HepG2 (cell line): Measurements from ENCODE around the gene XAGE2. TPM values are rescaled to one million over a fixed set of nuclear protein-coding genes. Genes with fewer than 3 reads are reported as not detected.

Experiments used
- ATAC-seq: fragments of 200-7000 bp; cut with Tn5 transposase; 3 replicates; pipeline ENCODE4 v1.9.1; 2020; ENCODE audit warnings: mild to moderate bottlenecking, moderate library complexity
- BruUV-seq: library from RNA; stranded (reverse); fragments of 400-500 nt; replicated peaks from 2 replicates; lab custom pipeline; 2021; lab: Mats Ljungman, UMichigan
- CTCF ChIA-PET: fragments of 300-600 bp; formaldehyde crosslinking; extraction: SDS; loops from one replicate; lab custom pipeline; 2021; ENCODE audit warnings: low total read pairs, inconsistent platforms, low intra/inter-chr PET ratio; lab: Yijun Ruan, JAX
- POLR2A ChIA-PET: fragments of 350-600 bp; sonication (Branson Sonifier 250); formaldehyde crosslinking; loops from one replicate; lab custom pipeline; 2020; ENCODE audit warnings: antibody characterized with exemption, inconsistent platforms; lab: Yijun Ruan, JAX
- DNase-seq: peaks from one replicate; pipeline ENCODE4 v3.0.0-alpha.2; 2015; ENCODE audit warnings: low spot score
- FAIRE-seq: peaks from 3 replicates; lab custom pipeline; 2011; peaks lifted over from hg19 to GRCh38; lab: Jason Lieb, UNC
- H2AFZ ChIP-seq: one replicate; pipeline ENCODE4 v1.6.1; 2011; ENCODE audit warnings: low read length, inconsistent platforms
- H3K27ac ChIP-seq: fragments of 300-600 bp; 3 replicates; pipeline ENCODE4 v1.8.0; 2011; ENCODE audit warnings: mixed run types, mild to moderate bottlenecking, mixed read lengths, low read length, inconsistent platforms; ENCODE audit not compliant: insufficient read depth; ENCODE audit errors: extremely low read length
- H3K27me3 ChIP-seq, 2 experiments: fragments of 200-600 bp in 1 of 2; 2 replicates in 1 of 2; 3 replicates in 1 of 2; pipeline versions ENCODE4 v1.6.0 to v1.8.0; 2011; ENCODE audit warnings: low read length in 2 of 2, mild to moderate bottlenecking in 2 of 2, moderate library complexity in 2 of 2, inconsistent platforms in 1 of 2; ENCODE audit not compliant: insufficient read depth in 2 of 2, control insufficient read depth in 1 of 2
- H3K36me3 ChIP-seq, 2 experiments: fragments of 200-600 bp in 1 of 2; replicated peaks in 1 of 2; 2 replicates in 1 of 2; 3 replicates in 1 of 2; pipeline versions ENCODE4 v1.5.1 to v1.8.0; 2011; ENCODE audit warnings: low read length in 2 of 2, inconsistent platforms in 1 of 2; ENCODE audit not compliant: insufficient read depth in 2 of 2, control insufficient read depth in 1 of 2
- H3K4me1 ChIP-seq: 2 replicates; pipeline ENCODE4 v1.5.1; 2012; ENCODE audit warnings: low read length, inconsistent platforms; ENCODE audit not compliant: insufficient read depth
- H3K4me2 ChIP-seq: 2 replicates; pipeline ENCODE4 v1.6.0; 2011; ENCODE audit warnings: low read depth, low read length, inconsistent platforms
- H3K4me3 ChIP-seq, 3 experiments: fragments of 200-600 bp in 1 of 3; sonication (generic), shearing (Covaris generic) in 1 of 3; replicated peaks in 1 of 3; 2 replicates each; pipeline ENCODE4 v1.5.1; 2011 to 2016; ENCODE audit warnings: low read length in 3 of 3, inconsistent platforms in 2 of 3, low read depth in 2 of 3, mild to moderate bottlenecking in 2 of 3, control low read depth in 1 of 3, mixed read lengths in 1 of 3; ENCODE audit not compliant: insufficient read depth in 1 of 3
- H3K79me2 ChIP-seq: one replicate; pipeline ENCODE4 v1.6.1; 2011; ENCODE audit warnings: low read length, inconsistent platforms; ENCODE audit not compliant: insufficient read depth
- H3K9ac ChIP-seq: 2 replicates; pipeline ENCODE4 v1.6.0; 2011; ENCODE audit warnings: mild to moderate bottlenecking, low read depth, low read length, inconsistent platforms; ENCODE audit not compliant: insufficient read depth
- H3K9me3 ChIP-seq: 2 replicates; pipeline ENCODE4 v1.5.1; 2012; ENCODE audit warnings: mild to moderate bottlenecking, low read length
- H4K20me1 ChIP-seq: 2 replicates; pipeline ENCODE4 v1.6.0; 2011; ENCODE audit warnings: inconsistent platforms, mild to moderate bottlenecking, low read length, moderate library complexity; ENCODE audit not compliant: insufficient read depth
- ARHGAP35 ChIP-seq: sonication (generic); formaldehyde crosslinking; IDR thresholded peaks from 2 replicates; pipeline ENCODE4 v1.9.0; 2022; ENCODE audit warnings: mild to moderate bottlenecking, inconsistent platforms, moderate library complexity, missing genetic modification reagents, borderline replicate concordance
- ATF7-NPFF ChIP-seq: sonication (generic); formaldehyde crosslinking; IDR thresholded peaks from 2 replicates; pipeline ENCODE4 v1.8.1; 2023; ENCODE audit warnings: mild to moderate bottlenecking, low read depth, missing genetic modification reagents, moderate library complexity
- CHCHD3 ChIP-seq: sonication (generic); formaldehyde crosslinking; IDR thresholded peaks from 2 replicates; pipeline ENCODE4 v1.8.0; 2022; ENCODE audit warnings: mild to moderate bottlenecking, missing genetic modification reagents, moderate library complexity
- CREB1 ChIP-seq, 2 experiments: fragments of 450-650 bp in 1 of 2; IDR thresholded peaks; 2 replicates each; pipeline ENCODE4 v1.6.1; 2016 to 2017; ENCODE audit warnings: control low read depth in 1 of 2, mild to moderate bottlenecking in 1 of 2, missing compliant biosample characterization in 1 of 2, missing genetic modification characterization in 1 of 2
- FUBP1 ChIP-seq: sonication (generic); formaldehyde crosslinking; IDR thresholded peaks from 2 replicates; pipeline ENCODE4 v1.5.1; 2020; ENCODE audit warnings: missing genetic modification reagents, mild to moderate bottlenecking, borderline replicate concordance
- HMGXB4 ChIP-seq, 2 experiments: sonication (generic) in 1 of 2; formaldehyde crosslinking in 1 of 2; IDR thresholded peaks; 2 replicates each; pipeline versions ENCODE4 v1.4.0 to v1.6.1; 2018 to 2020; ENCODE audit warnings: missing genetic modification reagents in 2 of 2, borderline replicate concordance in 1 of 2, low read depth in 1 of 2, mild to moderate bottlenecking in 1 of 2, missing biosample characterization in 1 of 2
- HNF4A ChIP-seq: sonication (generic); formaldehyde crosslinking; IDR thresholded peaks from 2 replicates; pipeline ENCODE4 v1.4.0; 2020; ENCODE audit warnings: missing genetic modification reagents
- MXD4 ChIP-seq: IDR thresholded peaks from 2 replicates; pipeline ENCODE4 v1.6.1; 2016; ENCODE audit warnings: mild to moderate bottlenecking, missing biosample characterization, missing genetic modification reagents
- RFX5 ChIP-seq: IDR thresholded peaks from 2 replicates; pipeline ENCODE4 v1.6.1; 2011; ENCODE audit warnings: low read depth, low read length, improper control_type of control experiment
- TBL1XR1 ChIP-seq: fragments of 150-350 bp; IDR thresholded peaks from 2 replicates; pipeline ENCODE4 v1.6.1; 2014; ENCODE audit warnings: borderline replicate concordance, low read length; ENCODE audit not compliant: partially characterized antibody
- ZNF644 ChIP-seq: IDR thresholded peaks from 2 replicates; pipeline ENCODE4 v1.6.1; 2016; ENCODE audit warnings: low read depth
- ZNF720 ChIP-seq: sonication (generic); formaldehyde crosslinking; IDR thresholded peaks from 2 replicates; pipeline ENCODE4 v1.4.0; 2020; ENCODE audit warnings: missing genetic modification reagents
- ZNF841 ChIP-seq: sonication (generic); formaldehyde crosslinking; IDR thresholded peaks from 2 replicates; pipeline ENCODE4 v1.8.1; 2023; ENCODE audit warnings: missing genetic modification reagents, borderline replicate concordance
- WGBS: methylation state at CpG from one replicate; pipeline ENCODE4 v1.1.6; 2017; ENCODE audit warnings: low lambda C conversion rate; 5-methylcytosine and 5-hydroxymethylcytosine counted together
- in situ Hi-C: cut with HindIII; loops from 2 replicates; pipeline ENCODE4 v1.10.0; 2017; ENCODE audit warnings: low pct_unique_long_range_greater_than_20kb; ENCODE audit not compliant: extremely low pct_ligation_motif_present
- intact Hi-C: fragments of 100-400 bp; cut with micrococcal nuclease; formaldehyde crosslinking; loops from one replicate; pipeline ENCODE4 v1.10.0; 2022; ENCODE audit not compliant: unreplicated experiment
- polyA plus RNA-seq, 8 experiments: library from polyadenylated mRNA; depleted of rRNA in 3 of 8; stranded (reverse) in 7 of 8; unstranded in 1 of 8; fragments of >200 nt; fragmentation: Illumina TruSeq in 4 of 8; extraction: Trizol in 4 of 8; gene quantifications; 2 replicates each; pipeline versions ENCODE4 v1.2.1 to v1.2.3, GENCODE V29; 2011 to 2016; ENCODE audit warnings: low read depth in 4 of 8, missing spikeins in 1 of 8, mixed read lengths in 1 of 8; ENCODE audit not compliant: insufficient read depth in 1 of 8
- total RNA-seq, 5 experiments: library from RNA; depleted of rRNA; stranded (reverse); fragments of >200 nt; fragmentation: Illumina TruSeq; extraction: Trizol; gene quantifications; 2 replicates each; pipeline ENCODE4 v1.2.3, GENCODE V29; 2016; ENCODE audit warnings: low read depth in 1 of 5

The XAGE2 gene
- total and polyA plus RNA-seq, 2 of the 13 experiments (the other 11 are each of a cell fraction or from before 2014, with no cell fraction given): not detected

DNA sequence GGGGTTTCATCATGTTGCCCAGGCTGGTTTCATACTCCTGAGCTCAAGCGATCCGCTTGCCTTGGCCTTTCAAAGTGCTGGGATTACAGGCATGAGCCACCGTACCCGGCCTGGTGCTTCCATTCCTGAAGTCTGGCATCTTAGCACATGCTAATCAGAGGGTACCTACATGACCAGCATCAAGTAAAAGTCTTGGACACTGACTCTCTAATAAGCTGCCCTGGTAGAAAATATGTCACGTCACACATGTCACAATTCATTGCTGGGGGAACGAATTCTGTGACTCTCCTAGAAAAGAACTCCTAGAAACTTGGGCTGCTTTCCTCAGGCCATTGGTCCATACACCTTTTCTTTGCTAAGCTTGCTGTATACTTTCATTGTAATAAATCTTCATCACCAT is 19.1 kb upstream of the XAGE2 start:
- no TSS peak for BruUV-seq
- FAIRE-seq (no peak), ATAC-seq (no peak), DNase-seq (no peak)
- Histone ChIP-seq H3K4me1 (no peaks in the 10 kb centered on the region), H3K27me3 (no peaks in the 10 kb centered on the region), H3K9me3 (no peaks in the 10 kb centered on the region), H3K27ac (no peak overlapping the region), H3K79me2 (no peaks in the 10 kb centered on the region), H3K4me3 (no peak overlapping the region), H2AFZ (no peak overlapping the region), H4K20me1 (no peaks in the 10 kb centered on the region), H3K9ac (no peak overlapping the region), H3K4me2 (no peak overlapping the region), H3K36me3 (no peaks in the 10 kb centered on the region)
- intact Hi-C loops (no loop called here), in situ Hi-C loops (no loop called here)
- POLR2A ChIA-PET: no interaction called here
- CTCF ChIA-PET: interaction anchor here (0.6 kb wide), 1 partner anchor 17 kb away, joined by 3 read pairs; no protein-coding TSS in a partner anchor
- WGBS: 22% methylated on average over 5 of the region's 6 CpGs
- peak; percentile 47 for TF ChIP-seq CREB1 (IDR thresholded peaks at IDR 0.05)
- no peak for TF ChIP-seq CREB1 (CRISPR knock-in tag; IDR thresholded peaks at IDR 0.05)
- TF ChIP-seq HNF4A (CRISPR knock-in tag): no peak
- TF ChIP-seq, all 625 proteins: peak for 1

- Histone ChIP-seq H3K4me2 (no peak overlapping the region), H3K4me1 (no peaks in the 10 kb centered on the region), H3K36me3 (no peaks in the 10 kb centered on the region), H4K20me1 (no peaks in the 10 kb centered on the region), H3K79me2 (no peaks in the 10 kb centered on the region), H2AFZ (no peak overlapping the region), H3K9me3 (no peaks in the 10 kb centered on the region), H3K27me3 (no peaks in the 10 kb centered on the region), H3K4me3 (no peak overlapping the region), H3K27ac (no peak overlapping the region), H3K9ac (no peak overlapping the region)
- ATAC-seq (no peak), DNase-seq (no peak), FAIRE-seq (no peak)
- 17% methylated on average over 1 of the region's 1 CpG for WGBS
- intact Hi-C loops (no loop called here), in situ Hi-C loops (no loop called here)
- no TSS peak for BruUV-seq
- ChIA-PET CTCF (no interaction called here), POLR2A (no interaction called here)
- no peak for TF ChIP-seq RFX5
- TF ChIP-seq ZNF720 (CRISPR knock-in tag): no peak
- TF ChIP-seq ATF7-NPFF (CRISPR knock-in tag): no peak
- no peak for TF ChIP-seq HMGXB4 (CRISPR knock-in tag; IDR thresholded peaks at IDR 0.05; ENCODE audit: borderline replicate concordance in 1 of 2, low read depth in 1 of 2)
- TF ChIP-seq ZNF841 (CRISPR knock-in tag): no peak
- TF ChIP-seq HNF4A (CRISPR knock-in tag): no peak
- no peak for TF ChIP-seq ZNF644
- no peak for TF ChIP-seq FUBP1 (CRISPR knock-in tag)
- TF ChIP-seq CHCHD3 (CRISPR knock-in tag): no peak
- TF ChIP-seq ARHGAP35: no peak
- TF ChIP-seq MXD4 (CRISPR knock-in tag): no peak
- no peak for TF ChIP-seq TBL1XR1
These were observed 16.3 kb upstream of the XAGE2 start for GRCh38 chrX:52352551-52352950.
